Gastroesophageal sphincter (tissue), 4 donors: ENCODE results near the gene IRX2. TPM values are rescaled to one million over a fixed set of nuclear protein-coding genes. Genes with fewer than 3 reads are reported as not detected.

ENCODE experiments used
- ATAC-seq: fragments of 150-250 bp; one replicate; pipeline ENCODE4 v1.9.1; 2016; ENCODE audit warnings: mild to moderate bottlenecking, moderate library complexity
- H3K27ac ChIP-seq, 4 donors: fragments of 200-600 bp; sonication (generic) in 3 of 4; 1 replicate in 3 of 4; 2 replicates in 1 of 4; pipeline ENCODE4 v1.5.1; 2016 to 2019
- H3K27me3 ChIP-seq: fragments of 200-600 bp; sonication (generic); one replicate; pipeline ENCODE4 v1.5.1; 2019
- H3K36me3 ChIP-seq, 2 donors: fragments of 200-600 bp; sonication (generic); one replicate each; pipeline ENCODE4 v1.5.1; 2019; ENCODE audit warnings: control low read depth in 1 of 2
- H3K4me1 ChIP-seq, 3 donors: fragments of 200-600 bp; sonication (generic); 1 replicate in 2 of 3; 2 replicates in 1 of 3; pipeline ENCODE4 v1.5.1; 2016 to 2019; ENCODE audit warnings: control low read depth in 2 of 3
- H3K4me3 ChIP-seq, 2 donors: fragments of 200-600 bp; sonication (generic); one replicate each; pipeline ENCODE4 v1.5.1; 2019; ENCODE audit warnings: mild to moderate bottlenecking in 1 of 2, moderate library complexity in 1 of 2
- H3K9me3 ChIP-seq, 3 donors: fragments of 200-600 bp; sonication (generic); one replicate each; pipeline ENCODE4 v1.5.1; 2017 to 2019; ENCODE audit warnings: control low read depth in 2 of 3
- EP300 ChIP-seq: sonication (generic); formaldehyde crosslinking; IDR thresholded peaks from one replicate; pipeline ENCODE4 v1.6.1; 2017; ENCODE audit warnings: antibody characterized with exemption, mild to moderate bottlenecking
- POLR2A ChIP-seq, 2 donors: fragments of 450-650 bp; IDR thresholded peaks; one replicate each; pipeline ENCODE4 v1.6.1; 2017; ENCODE audit warnings: antibody characterized with exemption in 2 of 2, mild to moderate bottlenecking in 2 of 2, moderate library complexity in 1 of 2
- POLR2AphosphoS5 ChIP-seq: sonication (generic); formaldehyde crosslinking; IDR thresholded peaks from one replicate; pipeline ENCODE4 v1.6.1; 2017; ENCODE audit warnings: antibody characterized with exemption
- WGBS, 2 donors: methylation state at CpG; one replicate each; pipeline ENCODE4 v1.1.5; 2018; ENCODE audit warnings: low coverage in 1 of 2; 5-methylcytosine and 5-hydroxymethylcytosine counted together
- total RNA-seq, 4 donors: library from RNA; depleted of rRNA; stranded (reverse); fragments of >200 nt; gene quantifications; one replicate each; pipeline ENCODE4 v1.1.0, GENCODE V29; 2016
- TF ChIP-seq, protein P1 (sequence below), 4 experiments: fragments of 200-600 bp in 2 of 4; fragments of 450-650 bp in 2 of 4; sonication (generic) in 1 of 4; IDR thresholded peaks; one replicate each; pipeline ENCODE4 v1.5.1; 2017 to 2019; ENCODE audit warnings: antibody characterized with exemption in 4 of 4, mild to moderate bottlenecking in 2 of 4, moderate library complexity in 2 of 4

Gene IRX2
- total RNA-seq, 4 donors from 2014 or later, result 0.81 to 2.6 (median 1.2) TPM; not detected in 1

DNA sequence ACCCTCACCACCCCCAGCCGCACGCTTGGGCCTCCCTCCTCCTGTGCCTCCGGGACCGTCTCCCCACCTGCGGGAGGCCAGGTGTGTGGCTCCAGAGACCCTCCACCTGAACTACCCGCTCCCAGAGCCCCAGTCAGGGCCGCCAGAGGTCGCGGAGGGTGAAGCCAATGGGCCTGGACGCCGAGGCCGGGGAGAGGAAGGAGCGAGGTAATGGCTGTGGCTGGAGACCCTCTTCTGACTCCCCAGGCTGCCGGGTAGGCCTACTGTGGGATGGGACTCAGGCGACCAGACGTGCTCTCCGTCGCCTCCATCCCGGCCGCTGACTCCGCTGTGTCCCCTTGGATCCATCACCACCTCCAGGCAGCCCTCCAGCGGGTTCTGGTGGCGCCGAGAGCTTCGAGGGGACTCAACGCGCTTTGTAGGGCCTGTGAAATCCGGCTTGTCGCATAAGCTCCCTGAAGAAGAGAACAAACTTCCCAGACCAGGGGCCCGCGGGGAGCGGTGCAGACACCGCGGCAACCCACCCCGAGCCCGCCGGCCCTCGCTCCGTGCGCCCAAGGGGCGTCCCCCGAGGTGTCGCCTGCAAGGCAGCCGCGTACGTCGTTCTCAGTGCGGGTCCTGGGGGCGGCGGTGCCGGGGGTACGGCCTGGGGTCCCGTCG, 12.6 kb downstream of the IRX2 start:
- no peak for ATAC-seq
- Histone ChIP-seq H3K4me3 (peak overlapping the region in 1 of 2 donors; percentile 55), H3K9me3 (peaks cover 0 to 15% (median 0%) of the 10 kb centered on the region in 3 donors), H3K27me3 (peaks cover 95% of the 10 kb centered on the region), H3K36me3 (no peaks in the 10 kb centered on the region), H3K4me1 (peaks cover 0 to 23% (median 10%) of the 10 kb centered on the region in 3 donors), H3K27ac (no peak overlapping the region)
- WGBS, 2 donors, result no CpG with 5 or more reads among the region's 54 CpGs
- TF ChIP-seq POLR2AphosphoS5, result no peak

GRCh38 chr5:2738156-2738699, 13.2 kb downstream of the IRX2 start:
- no peak for ATAC-seq
- 5 to 17% methylated on average over 1 to 2 of the region's 10 CpGs for WGBS, 2 donors
- Histone ChIP-seq H3K27ac (no peak overlapping the region), H3K27me3 (peaks cover 93% of the 10 kb centered on the region), H3K9me3 (peaks cover 0 to 15% (median 0%) of the 10 kb centered on the region in 3 donors), H3K4me3 (no peak overlapping the region), H3K4me1 (peaks cover 0 to 23% (median 10%) of the 10 kb centered on the region in 3 donors), H3K36me3 (no peaks in the 10 kb centered on the region)
- TF ChIP-seq, protein P1, sequence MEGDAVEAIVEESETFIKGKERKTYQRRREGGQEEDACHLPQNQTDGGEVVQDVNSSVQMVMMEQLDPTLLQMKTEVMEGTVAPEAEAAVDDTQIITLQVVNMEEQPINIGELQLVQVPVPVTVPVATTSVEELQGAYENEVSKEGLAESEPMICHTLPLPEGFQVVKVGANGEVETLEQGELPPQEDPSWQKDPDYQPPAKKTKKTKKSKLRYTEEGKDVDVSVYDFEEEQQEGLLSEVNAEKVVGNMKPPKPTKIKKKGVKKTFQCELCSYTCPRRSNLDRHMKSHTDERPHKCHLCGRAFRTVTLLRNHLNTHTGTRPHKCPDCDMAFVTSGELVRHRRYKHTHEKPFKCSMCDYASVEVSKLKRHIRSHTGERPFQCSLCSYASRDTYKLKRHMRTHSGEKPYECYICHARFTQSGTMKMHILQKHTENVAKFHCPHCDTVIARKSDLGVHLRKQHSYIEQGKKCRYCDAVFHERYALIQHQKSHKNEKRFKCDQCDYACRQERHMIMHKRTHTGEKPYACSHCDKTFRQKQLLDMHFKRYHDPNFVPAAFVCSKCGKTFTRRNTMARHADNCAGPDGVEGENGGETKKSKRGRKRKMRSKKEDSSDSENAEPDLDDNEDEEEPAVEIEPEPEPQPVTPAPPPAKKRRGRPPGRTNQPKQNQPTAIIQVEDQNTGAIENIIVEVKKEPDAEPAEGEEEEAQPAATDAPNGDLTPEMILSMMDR (IDR thresholded peaks at IDR 0.05), result no peak
- TF ChIP-seq EP300 (no peak), POLR2AphosphoS5 (no peak), POLR2A (IDR thresholded peaks at IDR 0.05) (no peak)

DNA sequence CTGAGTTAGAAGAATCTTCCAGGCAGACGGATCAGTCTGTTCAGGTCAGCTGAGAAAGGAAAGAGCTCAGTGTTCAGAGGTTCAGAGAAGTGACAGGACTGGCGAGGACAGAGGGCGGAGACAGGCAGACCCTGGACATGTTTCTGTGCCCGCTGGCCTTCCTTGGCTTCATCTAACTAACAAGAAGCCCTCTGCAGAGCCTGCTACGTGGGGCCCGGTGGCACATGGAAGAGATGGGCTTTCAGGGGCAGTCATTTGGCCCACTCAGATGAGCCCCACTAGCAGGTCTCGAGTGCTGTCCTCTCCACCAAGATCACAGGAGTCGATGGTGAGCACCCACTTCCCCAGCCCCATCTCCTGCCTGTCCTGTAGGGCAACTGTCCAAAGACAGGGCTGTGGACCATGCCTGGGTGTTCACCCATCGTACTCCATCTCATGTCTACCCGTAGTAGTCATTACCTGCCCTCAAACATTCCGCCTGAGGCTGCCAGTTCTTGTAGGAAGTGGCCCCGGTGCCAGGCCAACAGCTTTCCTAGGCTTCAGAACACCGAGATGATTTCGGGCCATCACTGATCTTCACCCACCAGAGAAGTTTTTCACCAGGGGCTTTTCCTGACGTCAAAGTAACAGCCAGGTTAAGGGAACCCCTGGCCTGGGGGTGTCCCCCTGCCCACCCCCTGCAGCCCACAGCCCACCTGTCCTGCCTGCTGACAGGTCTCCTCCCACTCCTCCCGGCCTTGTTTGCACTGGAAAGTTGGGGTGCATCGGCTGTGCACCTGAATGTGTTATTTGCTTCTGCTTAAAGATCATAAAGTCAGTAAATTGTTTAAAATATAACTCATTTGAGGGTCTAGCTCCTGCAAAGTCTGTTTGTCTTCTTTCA, 14.0 kb downstream of the IRX2 start:
- WGBS, 2 donors, result 62 to 63% methylated on average over 3 to 8 of the region's 17 CpGs
- peaks cover 0 to 23% (median 10%) of the 10 kb centered on the region in 3 donors for H3K4me1 ChIP-seq
- H3K36me3 ChIP-seq, result no peaks in the 10 kb centered on the region
- peaks cover 0 to 15% (median 0%) of the 10 kb centered on the region in 3 donors for H3K9me3 ChIP-seq
- peaks cover 93% of the 10 kb centered on the region for H3K27me3 ChIP-seq
- H3K27ac ChIP-seq, result no peak overlapping the region
- ATAC-seq, result no peak
- H3K4me3 ChIP-seq, result no peak overlapping the region
- TF ChIP-seq, protein P1 (IDR thresholded peaks at IDR 0.05), result no peak
- TF ChIP-seq EP300 (no peak), POLR2AphosphoS5 (no peak), POLR2A (IDR thresholded peaks at IDR 0.05) (no peak)

DNA sequence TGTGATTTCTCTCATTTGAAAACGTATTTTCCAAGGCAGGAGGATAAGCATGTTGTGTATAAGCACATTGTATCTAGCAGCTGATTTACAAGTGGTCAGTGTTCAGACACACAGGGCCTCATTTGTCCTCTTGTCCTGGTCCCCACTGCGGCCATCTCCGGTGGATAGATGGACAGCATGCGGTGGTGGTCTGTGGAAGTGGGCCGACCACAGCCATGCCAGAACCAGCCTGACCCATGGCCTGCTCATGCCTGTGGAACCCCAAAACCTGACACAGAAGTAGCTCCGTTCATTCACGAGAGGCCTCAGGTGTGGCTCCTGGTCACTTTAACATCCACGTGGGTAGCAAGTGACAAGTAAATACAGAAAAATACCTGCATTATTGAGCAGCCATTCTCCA, 14.6 kb downstream of the IRX2 start:
- peaks cover 0 to 23% (median 10%) of the 10 kb centered on the region in 3 donors for H3K4me1 ChIP-seq
- H3K9me3 ChIP-seq, result peaks cover 0 to 15% (median 0%) of the 10 kb centered on the region in 3 donors
- no peak overlapping the region for H3K27ac ChIP-seq
- no peak for TF ChIP-seq EP300
- TF ChIP-seq POLR2AphosphoS5, result no peak
- no peak for TF ChIP-seq POLR2A (IDR thresholded peaks at IDR 0.05)
- TF ChIP-seq, protein P1 (IDR thresholded peaks at IDR 0.05), result no peak
- no peak overlapping the region for H3K4me3 ChIP-seq
- peaks cover 93% of the 10 kb centered on the region for H3K27me3 ChIP-seq
- H3K36me3 ChIP-seq, result no peaks in the 10 kb centered on the region
- no peak for ATAC-seq
- 67 to 86% methylated on average over 1 to 4 of the region's 8 CpGs for WGBS, 2 donors

DNA sequence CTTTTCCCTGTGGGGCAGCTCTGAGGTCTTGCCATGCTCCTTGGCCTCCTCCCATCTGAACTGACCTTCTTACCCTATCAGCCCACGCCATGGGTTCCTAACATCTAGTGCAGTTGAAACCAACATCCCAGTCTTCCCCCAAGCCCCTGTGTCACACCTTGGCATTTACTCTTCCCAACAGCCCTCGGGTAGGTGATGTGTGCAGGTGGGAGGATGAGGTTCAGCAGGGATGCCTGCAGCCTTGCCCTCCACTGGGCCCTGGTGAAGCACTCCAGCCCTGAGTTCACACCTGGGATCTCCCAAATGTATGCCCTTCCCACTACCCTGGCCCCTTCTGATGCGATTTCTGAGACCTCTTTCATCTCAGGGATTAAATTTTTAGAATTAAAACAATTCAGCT, 15.5 kb downstream of the IRX2 start:
- 62 to 83% methylated on average over 1 of the region's 3 CpGs for WGBS, 2 donors
- peaks cover 92% of the 10 kb centered on the region for H3K27me3 ChIP-seq

More for the DNA sequence above, 15.5 kb downstream of the IRX2 start:
- peaks cover 0 to 23% (median 10%) of the 10 kb centered on the region in 3 donors for H3K4me1 ChIP-seq
- ATAC-seq, result no peak
- no peaks in the 10 kb centered on the region for H3K36me3 ChIP-seq
- peaks cover 0 to 15% (median 0%) of the 10 kb centered on the region in 3 donors for H3K9me3 ChIP-seq
- no peak overlapping the region for H3K27ac ChIP-seq
- TF ChIP-seq, protein P1 (IDR thresholded peaks at IDR 0.05), result no peak
- TF ChIP-seq EP300 (no peak), POLR2A (IDR thresholded peaks at IDR 0.05) (no peak), POLR2AphosphoS5 (no peak)
- no peak overlapping the region for H3K4me3 ChIP-seq
